GM19455 (cell line): Measurements from ENCODE around the gene GSG1L2.
"Not testable (repeated sequence)": the region's sequence is repeated elsewhere in the genome, so short reads cannot be mapped to it uniquely, and the experiment has no call there.

Experiments used
- ATAC-seq: cut with Tn5 transposase; IDR thresholded peaks from one replicate; pipeline ENCODE4 v1.9.1; 2021; ENCODE audit not compliant: unreplicated experiment

The GSG1L2 gene

DNA sequence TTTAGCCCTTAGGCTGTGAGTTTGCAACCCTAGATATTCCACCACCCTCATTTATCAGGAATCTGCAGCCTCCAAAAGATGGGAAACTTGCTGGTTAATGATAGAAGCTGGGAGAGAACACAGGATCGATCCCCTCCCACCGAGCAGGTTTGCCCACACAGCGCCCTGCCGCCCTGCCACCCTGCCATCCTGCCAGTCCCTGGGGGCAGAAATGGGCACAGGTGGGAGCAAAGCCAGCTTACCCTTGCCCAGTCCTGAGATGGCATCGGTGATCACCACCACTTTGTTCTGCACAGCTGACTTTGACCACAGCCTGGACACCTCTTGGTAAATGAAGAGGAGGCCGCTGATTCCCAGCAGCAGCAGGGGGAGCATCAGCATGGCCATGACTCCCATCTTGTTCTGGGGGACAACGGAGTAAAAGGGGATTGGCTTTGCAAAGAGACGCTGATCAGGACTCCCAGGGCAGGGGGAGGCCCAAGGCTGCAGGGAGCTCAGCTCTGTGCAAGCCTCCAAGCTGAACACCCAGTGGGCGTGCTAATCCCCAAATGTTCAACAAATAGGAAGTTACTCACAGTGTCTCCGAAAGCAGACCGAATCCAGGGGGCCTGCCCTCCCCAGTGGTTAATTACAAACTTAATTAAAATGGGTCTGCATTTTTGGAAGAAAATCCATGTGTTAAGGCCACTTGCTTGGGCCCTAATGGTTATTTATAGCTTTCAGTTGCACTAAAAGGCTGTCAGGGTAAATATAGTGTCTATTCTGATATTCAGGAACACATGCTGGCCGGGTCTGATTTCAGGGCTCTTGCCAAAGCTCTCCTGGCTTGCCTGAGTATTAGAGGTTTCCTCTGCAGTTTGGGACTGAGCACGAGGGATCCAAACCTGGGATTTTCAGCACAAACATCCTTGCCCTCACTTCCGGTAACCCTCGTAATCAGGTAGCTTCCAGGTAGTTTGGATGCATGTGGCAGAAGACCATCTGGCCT lies 30.7 kb downstream of the GSG1L2 start, which contains the start of gene DHRS7C:
Gene DHRS7C (minus strand): TSS at position 704 of the 988 bp plus-strand sequence. CDS start 308 bp downstream, at position 396.
- ATAC-seq: no peak

DNA sequence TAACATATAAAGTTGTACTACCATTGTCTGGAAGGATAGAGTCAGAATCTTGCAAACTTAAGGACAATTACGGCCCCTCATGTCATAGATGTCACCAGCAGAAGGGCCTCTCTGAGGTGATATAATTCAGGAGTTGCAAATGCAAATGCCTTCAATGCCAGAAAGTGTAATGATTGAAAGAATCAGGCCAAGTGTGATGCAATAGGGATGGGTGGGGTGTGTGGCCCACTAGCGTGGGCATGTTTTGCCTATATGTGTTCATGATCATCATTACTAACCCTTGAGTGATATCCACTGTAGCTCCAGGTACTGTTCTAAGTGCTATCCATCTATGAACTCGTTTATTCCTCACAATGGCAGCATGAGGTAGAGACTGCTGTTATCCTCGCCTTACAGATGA lies 31.6 kb downstream of the GSG1L2 start:
- ATAC-seq: no peak

DNA sequence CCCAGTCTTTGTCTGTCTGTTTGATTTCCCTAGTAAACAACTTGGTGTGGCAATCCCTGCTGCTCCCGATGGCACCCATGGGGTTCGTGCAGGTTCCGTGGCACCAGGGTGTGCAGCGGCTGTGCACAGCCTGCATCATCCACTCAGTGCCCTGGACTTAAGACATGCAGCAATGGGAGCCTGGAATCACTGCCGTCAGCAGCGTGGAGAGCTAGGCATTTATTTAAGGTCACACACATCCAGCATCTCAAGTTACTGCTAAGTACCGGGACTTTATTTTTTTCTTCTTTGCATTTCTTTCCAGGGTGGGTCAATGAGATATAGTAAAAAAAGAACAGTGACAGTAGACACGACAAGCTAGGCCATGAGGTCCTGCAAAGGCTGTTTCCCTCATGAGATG lies 33.3 kb downstream of the GSG1L2 start:
- no peak for ATAC-seq

DNA sequence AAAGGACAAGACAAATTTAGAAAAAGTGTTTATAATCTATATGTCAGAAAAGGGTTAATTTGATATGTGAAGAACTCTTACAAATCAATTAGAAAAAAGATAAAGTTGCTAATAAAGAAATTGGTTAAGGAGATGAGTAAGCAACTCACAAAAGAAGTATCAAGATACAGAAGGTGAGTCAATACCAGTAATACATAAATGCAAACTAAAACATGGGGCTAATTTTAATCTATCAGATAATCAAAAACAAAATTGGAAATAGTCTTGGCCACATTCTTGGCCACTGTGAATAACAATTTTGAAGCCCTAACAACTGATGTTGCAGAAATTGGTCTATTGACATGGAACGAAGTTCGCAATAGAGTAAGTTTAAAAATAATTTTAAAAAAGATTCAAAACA lies 37.3 kb downstream of the GSG1L2 start:
- ATAC-seq: no peak

DNA sequence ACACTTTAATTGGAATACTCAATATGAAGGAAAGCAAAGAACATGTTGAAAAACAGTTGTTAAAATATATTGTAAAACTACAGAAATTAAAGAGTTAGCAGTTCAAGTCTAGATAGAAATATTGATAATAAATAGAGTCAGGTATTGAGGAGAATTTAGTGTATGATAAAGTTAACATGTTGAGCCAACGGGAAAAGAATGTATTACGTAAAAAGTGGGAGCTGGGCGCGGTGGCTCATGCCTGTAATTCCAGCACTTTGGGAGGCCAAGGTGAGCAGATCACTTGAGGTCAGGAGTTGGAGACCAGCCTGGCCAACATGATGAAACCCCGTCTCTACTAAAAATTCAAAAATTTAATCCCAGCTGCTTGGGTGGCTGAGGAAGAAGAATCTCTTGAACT lies 38.4 kb downstream of the GSG1L2 start:
- not testable (repeated sequence) for ATAC-seq

DNA sequence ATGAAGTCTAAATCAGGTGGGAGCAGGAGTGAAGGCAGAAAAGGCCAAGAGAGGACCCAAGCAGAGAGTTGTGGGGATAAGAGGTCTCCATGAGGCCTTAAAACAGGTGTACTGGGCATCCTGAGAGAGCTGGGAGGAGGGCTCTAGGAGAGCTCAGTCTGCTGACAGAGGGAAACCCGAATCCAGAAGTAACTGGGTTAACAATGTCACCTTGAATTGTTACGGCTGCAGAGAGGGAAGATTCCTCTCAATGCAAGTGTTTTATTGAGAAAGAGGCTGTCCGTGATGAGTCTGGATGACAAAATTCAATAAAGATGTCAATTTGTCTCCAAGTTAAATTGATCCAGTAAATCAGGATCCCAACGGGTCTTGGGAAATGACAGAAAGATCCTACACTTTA lies 38.8 kb downstream of the GSG1L2 start:
- no peak for ATAC-seq

DNA sequence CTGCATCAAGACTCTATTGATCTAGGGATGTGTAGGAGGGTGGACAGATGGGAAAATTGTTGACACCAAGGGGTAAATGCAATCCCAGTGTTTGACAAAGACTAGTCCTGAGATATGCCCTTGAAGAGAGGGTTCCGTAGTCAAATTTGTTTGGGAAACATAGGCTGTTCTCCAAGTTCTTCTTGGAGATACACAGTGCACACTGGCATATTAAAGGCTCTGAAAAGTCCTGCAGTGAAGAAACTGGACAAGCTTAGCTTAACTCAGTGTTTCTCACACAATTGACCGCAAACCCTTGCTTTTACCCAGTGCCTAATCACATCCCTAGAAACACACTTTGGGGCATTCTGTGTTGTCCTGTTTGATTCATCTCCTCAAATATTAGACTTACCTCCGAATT lies 41.3 kb downstream of the GSG1L2 start:
- no peak for ATAC-seq

DNA sequence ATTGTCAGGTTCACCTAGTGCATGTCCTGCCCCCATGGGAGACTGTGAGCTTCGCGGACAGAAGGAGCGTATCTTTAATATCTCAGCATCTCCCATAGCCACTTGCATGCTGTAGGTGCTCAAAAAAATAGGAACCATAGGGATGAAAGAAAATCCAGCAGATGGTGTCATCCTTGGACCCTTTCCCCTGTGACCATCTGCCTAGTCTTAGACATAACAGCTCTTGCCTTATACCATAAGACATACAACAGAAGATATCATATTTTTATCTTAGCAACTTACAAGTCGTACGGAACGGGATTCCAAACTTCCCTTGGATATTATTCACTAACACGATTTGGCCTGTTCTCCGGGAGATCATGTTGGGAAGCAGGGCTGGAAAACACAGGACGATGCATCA lies 45.0 kb downstream of the GSG1L2 start:
- ATAC-seq: no peak

DNA sequence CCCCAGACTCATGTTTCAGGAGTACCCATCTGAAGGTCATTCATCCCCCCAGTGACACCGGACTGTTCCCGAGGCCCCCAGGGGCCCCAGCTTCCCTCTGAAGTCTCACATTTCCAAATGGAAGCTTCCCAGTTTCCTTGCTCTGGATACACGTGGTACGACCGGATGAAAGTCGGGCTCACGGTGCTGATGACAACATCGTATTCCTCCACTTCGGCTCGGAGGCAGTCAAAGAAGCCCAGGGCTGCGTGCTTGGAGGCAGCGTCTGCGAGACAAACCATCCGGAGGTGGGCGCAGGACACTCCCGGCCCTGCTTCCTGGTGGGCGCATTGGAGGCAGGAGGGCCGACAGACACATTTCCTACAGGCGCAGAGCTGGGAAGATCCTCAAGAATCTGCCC lies 49.2 kb downstream of the GSG1L2 start:
- no peak for ATAC-seq

DNA sequence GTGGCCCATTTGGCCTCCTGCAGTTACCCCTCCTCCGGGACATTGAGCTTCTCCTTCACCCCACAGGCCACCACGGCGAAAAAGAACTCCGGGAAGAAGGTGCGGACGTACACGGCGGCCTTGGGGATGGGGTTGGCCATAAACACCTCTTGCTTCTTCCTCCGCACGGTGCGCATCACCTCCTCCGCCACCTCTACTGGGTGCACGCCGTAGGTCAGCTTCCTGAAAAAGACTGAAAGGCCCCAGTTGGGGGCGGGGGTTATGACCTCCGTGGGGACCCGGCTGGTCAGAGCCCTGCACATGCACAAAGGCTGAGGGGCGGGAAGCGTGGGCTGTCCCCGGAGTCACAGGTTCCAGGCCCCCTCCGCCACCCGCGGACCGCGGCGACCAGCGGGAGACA lies 50.4 kb downstream of the GSG1L2 start:
- no peak for ATAC-seq

DNA sequence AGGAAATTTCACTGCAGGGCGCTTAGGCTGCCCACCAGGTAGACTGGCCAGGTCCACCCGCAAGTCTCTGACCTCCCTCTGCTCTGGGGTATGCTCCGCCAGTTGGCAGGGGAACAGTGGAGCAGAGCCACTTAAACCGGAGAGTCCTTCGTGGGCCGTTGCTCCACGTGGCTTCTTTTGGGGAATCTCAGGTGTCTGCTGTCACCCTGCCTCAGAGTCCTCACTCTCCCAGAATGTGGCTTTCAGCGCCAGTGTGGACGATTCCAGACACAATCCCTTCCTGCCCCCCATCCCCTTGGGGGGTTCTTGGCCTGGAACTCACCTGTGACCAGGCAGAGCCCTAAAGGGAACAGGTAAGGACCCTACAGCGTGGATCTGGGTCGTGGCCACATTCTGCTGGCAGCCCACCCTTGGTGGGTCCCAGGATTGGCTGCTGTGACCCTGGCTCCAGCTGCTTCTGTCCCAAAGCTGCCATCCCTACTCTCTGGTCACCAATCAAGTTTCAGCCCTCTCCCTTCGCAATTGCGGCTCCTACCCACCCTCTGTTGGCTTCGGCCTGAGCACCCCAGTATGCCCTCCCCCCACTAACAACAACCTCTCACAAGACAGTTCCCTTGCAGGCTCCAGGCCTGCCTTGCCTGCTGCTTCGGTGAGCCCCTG lies 52.7 kb downstream of the GSG1L2 start:
- ATAC-seq: no peak

DNA sequence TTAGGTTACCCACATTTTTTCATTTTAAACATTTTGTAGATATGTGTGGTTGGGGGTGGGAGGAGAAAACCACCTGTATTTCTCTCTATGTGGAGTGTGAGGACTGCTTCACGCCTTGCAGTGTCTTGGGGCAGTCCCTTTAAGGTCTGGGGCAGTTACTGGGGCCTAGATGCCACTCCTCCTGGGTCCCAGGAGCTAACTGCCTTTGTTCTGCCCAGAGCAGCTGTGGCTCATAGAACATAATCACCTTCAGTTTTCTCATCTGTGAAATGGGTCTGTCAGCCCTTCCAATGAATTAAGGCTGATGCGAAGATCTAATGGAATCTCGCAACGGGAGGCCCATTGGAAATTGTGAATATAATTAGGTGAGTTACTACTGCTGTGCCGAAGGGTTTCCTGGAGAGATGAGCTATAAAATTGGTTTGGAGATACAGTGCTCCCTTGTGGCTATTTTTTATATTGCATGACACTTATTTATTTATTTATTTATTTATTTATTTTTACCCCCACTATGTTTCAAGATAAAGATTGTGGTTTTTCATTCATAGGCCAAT lies 53.4 kb downstream of the GSG1L2 start:
- no peak for ATAC-seq

DNA sequence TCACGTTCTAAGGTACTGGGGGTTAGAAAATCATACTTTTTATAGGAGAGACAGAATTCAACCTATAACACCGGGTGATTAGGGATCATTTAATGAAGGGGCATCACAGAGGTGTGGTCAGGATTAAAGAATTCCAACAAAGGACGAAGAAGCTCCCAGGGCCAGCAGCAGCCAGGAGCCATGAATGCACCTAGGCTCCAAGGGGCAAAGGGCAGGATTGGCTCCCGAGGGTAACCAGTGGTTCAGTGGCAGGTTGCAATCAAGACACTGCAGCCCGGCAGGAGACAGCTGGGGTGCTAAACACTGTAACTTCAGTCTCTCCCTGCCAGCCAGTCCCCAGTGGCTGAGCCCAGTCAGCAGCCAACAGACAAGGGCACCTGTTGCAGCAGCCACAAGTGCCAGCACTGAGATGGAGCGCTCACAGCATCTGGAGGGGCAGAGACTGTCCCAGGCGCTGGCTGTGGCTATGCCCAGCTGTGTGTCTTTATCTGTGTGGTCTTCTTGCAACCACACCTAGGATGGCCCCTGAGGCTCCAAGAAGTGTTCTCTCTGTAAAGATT lies 54.4 kb downstream of the GSG1L2 start:
- ATAC-seq: no peak

DNA sequence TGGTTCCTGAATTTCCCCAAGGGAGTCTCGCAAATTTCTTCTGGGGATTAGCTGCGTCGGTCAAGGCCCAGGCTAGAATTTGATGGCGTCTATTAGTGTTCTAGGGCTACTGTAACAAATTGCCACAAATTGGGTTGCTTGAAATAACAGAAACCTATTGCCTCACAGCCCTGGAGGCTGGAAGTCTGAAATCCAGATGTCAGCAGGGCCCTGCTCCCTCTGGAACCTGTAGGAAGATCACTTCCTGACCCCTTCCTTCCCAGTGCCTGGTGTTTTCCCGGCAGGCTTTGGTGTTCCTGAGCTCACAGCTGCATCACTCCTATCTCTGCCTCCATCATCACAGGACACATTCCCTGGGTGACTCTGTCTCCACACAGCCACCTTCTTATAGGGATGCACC lies 54.9 kb downstream of the GSG1L2 start:
- no peak for ATAC-seq

DNA sequence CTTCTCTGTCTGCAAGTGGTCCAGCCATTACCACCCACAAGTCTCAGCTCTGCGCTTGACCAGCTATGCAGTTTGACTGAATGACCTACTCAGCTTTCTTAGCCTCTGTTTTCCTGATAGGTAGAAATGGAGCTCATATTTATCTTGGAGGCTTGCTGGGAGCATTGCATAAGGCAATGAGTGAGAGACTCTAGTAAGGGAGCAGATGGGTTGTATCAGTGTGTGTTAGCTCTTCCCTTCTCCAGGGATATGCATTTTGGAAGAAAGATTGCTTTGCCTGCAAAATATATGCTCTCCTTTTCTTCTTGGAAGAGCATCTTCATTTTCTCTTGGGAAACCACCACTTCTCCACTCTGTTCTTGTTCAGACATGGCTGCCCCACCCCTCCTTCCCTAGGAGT lies 56.6 kb downstream of the GSG1L2 start:
- ATAC-seq: no peak

DNA sequence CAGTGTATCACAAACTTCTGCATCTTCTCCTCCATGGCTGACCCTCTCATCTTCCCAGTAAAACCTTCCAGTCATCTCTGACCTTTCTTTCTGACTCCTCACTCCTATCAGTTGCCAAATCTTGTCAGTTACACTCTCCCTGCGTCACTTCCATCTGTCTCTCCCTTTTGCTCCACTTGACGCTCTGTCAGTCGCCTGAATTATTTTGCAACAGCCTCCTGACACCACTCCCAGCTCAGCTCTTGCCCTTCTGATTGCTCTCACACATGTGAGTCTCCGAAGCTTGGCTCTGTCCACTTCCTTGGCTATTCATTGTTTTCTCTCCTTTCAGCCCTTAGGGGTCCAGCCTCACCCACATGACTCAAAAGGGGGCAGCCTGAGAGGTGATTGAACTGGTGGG lies 58.2 kb downstream of the GSG1L2 start:
- ATAC-seq: no peak

DNA sequence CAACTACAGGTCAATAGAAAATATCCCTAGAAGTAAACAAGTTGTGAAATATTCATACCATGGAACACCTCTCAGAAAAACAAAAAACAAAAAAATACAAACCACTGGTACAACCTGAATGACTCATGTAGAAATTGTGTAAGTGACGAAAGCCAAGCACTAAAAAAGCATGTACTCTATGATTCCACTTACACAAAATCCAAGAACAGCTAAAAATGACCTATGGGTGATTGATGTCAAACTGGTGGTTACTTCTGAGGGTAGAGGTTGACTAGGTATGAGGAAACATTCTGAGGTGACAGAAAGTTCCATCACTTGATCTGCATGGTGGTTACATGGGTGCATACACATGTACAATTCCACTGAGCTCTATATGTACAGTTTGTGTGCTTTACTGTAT lies 61.6 kb downstream of the GSG1L2 start:
- no peak for ATAC-seq

DNA sequence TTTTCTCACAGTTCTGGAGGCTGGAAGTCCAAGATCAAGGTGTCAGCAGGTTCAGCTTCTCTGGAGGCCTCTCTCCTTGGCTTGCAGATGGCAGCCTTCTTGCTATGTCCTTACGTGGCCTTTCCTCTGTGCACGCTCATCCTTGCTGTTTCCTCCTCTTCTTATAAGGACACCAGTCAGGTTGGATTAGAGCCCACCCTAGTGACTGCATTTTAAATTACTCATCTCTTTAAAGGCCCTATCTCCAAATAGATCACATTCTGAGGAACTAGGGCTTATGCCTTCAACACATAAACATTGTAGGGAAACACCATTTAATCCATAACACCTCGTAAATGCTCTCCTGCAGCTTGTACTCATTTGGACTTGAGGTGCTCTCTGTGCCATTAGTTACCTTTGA lies 66.8 kb downstream of the GSG1L2 start:
- ATAC-seq: no peak
